DLD1 (cell line): Measurements from ENCODE around the gene HTR2A.
"Not testable (repeated sequence)": the region's sequence is repeated elsewhere in the genome, so short reads cannot be mapped to it uniquely, and the experiment has no call there.

Experiments
- in situ Hi-C: cut with HindIII; loops from 2 replicates; pipeline ENCODE4 v1.10.0; 2017; ENCODE audit warnings: low sequenced_read_pairs

Gene HTR2A

GRCh38 chr13:46816371-46816770, 80.5 kb downstream of the HTR2A start:
- in situ Hi-C loops = no loop called here

- in situ Hi-C loops = no loop called here
Measured at GRCh38 chr13:46812301-46812797, 84.5 kb downstream of the HTR2A start.

GRCh38 chr13:46810440-46810839, 86.4 kb downstream of the HTR2A start:
- in situ Hi-C loops = no loop called here

- in situ Hi-C loops = not testable (repeated sequence)
Measured at GRCh38 chr13:46804921-46805320, 91.9 kb downstream of the HTR2A start.

- in situ Hi-C loops = no loop called here
Measured at GRCh38 chr13:46804391-46804815, 92.5 kb downstream of the HTR2A start.

GRCh38 chr13:46803586-46803985, 93.3 kb downstream of the HTR2A start:
- in situ Hi-C loops = no loop called here

GRCh38 chr13:46801858-46802257, 95.0 kb downstream of the HTR2A start:
- in situ Hi-C loops = no loop called here

- in situ Hi-C loops = no loop called here
Measured at GRCh38 chr13:46799139-46799538, 97.7 kb downstream of the HTR2A start.

- in situ Hi-C loops = no loop called here
Measured at GRCh38 chr13:46797501-46798237, 99.2 kb downstream of the HTR2A start.

- in situ Hi-C loops = no loop called here
Measured at GRCh38 chr13:46796515-46797474, 100.1 kb downstream of the HTR2A start, which contains the start of gene ESD. Gene ESD (minus strand): TSS chr13:46797161. CDS start chr13:46791413, 5,748 bp downstream.

- in situ Hi-C loops = no loop called here
Measured at GRCh38 chr13:46796129-46796514, 100.7 kb downstream of the HTR2A start.

GRCh38 chr13:46795321-46795720, 101.5 kb downstream of the HTR2A start:
- in situ Hi-C loops = no loop called here

- in situ Hi-C loops = no loop called here
Measured at GRCh38 chr13:46783504-46783903, 113.3 kb downstream of the HTR2A start.

GRCh38 chr13:46782691-46783090, 114.2 kb downstream of the HTR2A start:
- in situ Hi-C loops = no loop called here

GRCh38 chr13:46782066-46782465, 114.8 kb downstream of the HTR2A start:
- in situ Hi-C loops = no loop called here
